Measurements from ENCODE around the gene GRHL1. TPM values are rescaled to one million over a fixed set of nuclear protein-coding genes. Genes with fewer than 3 reads are reported as not detected.

Gene GRHL1
- total and polyA plus RNA-seq, 9 donors: 0.18 to 2.4 (median 0.63) TPM; not detected in 1

GRCh38 chr2:9954136-9954535 lies 2.6 kb downstream of the GRHL1 start:
- no peak for DNase-seq
- intact Hi-C loops (cut with DNase I): loop anchor here in 1 of 4 donors (5.0 kb wide), 1 partner anchor 697 kb away; no protein-coding TSS in a partner anchor
- TF ChIP-seq CTCF (IDR thresholded peaks at IDR 0.05) (no peak), POLR2A (IDR thresholded peaks at IDR 0.05) (no peak), EP300 (IDR thresholded peaks at IDR 0.05) (no peak)
- Histone ChIP-seq H3K36me3 (no peaks in the 10 kb centered on the region), H3K27me3 (no peaks in the 10 kb centered on the region), H3K4me3 (no peak overlapping the region), H3K27ac (no peak overlapping the region), H3K4me1 (ENCODE audit: insufficient read depth) (no peaks in the 10 kb centered on the region), H3K9me3 (no peaks in the 10 kb centered on the region)
- WGBS, 3 donors: 85 to 90% (median 88%) methylated on average over 3 of the region's 3 CpGs

GRCh38 chr2:9958057-9958456 lies 6.6 kb downstream of the GRHL1 start:
- Histone ChIP-seq H3K9me3 (no peaks in the 10 kb centered on the region), H3K27me3 (no peaks in the 10 kb centered on the region), H3K4me1 (ENCODE audit: insufficient read depth) (no peaks in the 10 kb centered on the region), H3K27ac (no peak overlapping the region), H3K36me3 (no peaks in the 10 kb centered on the region), H3K4me3 (no peak overlapping the region)
- no peak for DNase-seq
- intact Hi-C loops (cut with DNase I): no loop called here
- no peak for TF ChIP-seq EP300 (IDR thresholded peaks at IDR 0.05)
- TF ChIP-seq POLR2A (IDR thresholded peaks at IDR 0.05): no peak
- no peak for TF ChIP-seq CTCF (IDR thresholded peaks at IDR 0.05)
- 90 to 92% (median 92%) methylated on average over 8 of the region's 8 CpGs for WGBS, 3 donors

- H3K4me3 ChIP-seq: no peak overlapping the region
- DNase-seq: no peak
- H3K36me3 ChIP-seq: no peaks in the 10 kb centered on the region
- H3K27ac ChIP-seq: no peak overlapping the region
- WGBS, 3 donors: 72 to 89% (median 87%) methylated on average over 3 of the region's 3 CpGs
- no peak for TF ChIP-seq EP300 (IDR thresholded peaks at IDR 0.05)
- TF ChIP-seq POLR2A (IDR thresholded peaks at IDR 0.05): no peak
- no peak for TF ChIP-seq CTCF (IDR thresholded peaks at IDR 0.05)
- H3K4me1 ChIP-seq (ENCODE audit: insufficient read depth): no peaks in the 10 kb centered on the region
- intact Hi-C loops (cut with DNase I): no loop called here
- H3K27me3 ChIP-seq: no peaks in the 10 kb centered on the region
- no peaks in the 10 kb centered on the region for H3K9me3 ChIP-seq
These were observed 7.8 kb downstream of the GRHL1 start for GRCh38 chr2:9959262-9959661.

GRCh38 chr2:9961013-9961412 lies 9.5 kb downstream of the GRHL1 start:
- Histone ChIP-seq H3K36me3 (no peaks in the 10 kb centered on the region), H3K27ac (no peak overlapping the region), H3K4me3 (no peak overlapping the region), H3K9me3 (no peaks in the 10 kb centered on the region), H3K27me3 (no peaks in the 10 kb centered on the region), H3K4me1 (ENCODE audit: insufficient read depth) (no peaks in the 10 kb centered on the region)
- TF ChIP-seq CTCF (IDR thresholded peaks at IDR 0.05) (no peak), POLR2A (IDR thresholded peaks at IDR 0.05) (no peak), EP300 (IDR thresholded peaks at IDR 0.05) (no peak)
- WGBS, 3 donors: 77 to 79% (median 79%) methylated on average over 10 of the region's 10 CpGs
- no peak for DNase-seq
- intact Hi-C loops (cut with DNase I): no loop called here

All from ovary (tissue), 9 donors.